ENCODE results near the gene DDX39A.

DNA sequence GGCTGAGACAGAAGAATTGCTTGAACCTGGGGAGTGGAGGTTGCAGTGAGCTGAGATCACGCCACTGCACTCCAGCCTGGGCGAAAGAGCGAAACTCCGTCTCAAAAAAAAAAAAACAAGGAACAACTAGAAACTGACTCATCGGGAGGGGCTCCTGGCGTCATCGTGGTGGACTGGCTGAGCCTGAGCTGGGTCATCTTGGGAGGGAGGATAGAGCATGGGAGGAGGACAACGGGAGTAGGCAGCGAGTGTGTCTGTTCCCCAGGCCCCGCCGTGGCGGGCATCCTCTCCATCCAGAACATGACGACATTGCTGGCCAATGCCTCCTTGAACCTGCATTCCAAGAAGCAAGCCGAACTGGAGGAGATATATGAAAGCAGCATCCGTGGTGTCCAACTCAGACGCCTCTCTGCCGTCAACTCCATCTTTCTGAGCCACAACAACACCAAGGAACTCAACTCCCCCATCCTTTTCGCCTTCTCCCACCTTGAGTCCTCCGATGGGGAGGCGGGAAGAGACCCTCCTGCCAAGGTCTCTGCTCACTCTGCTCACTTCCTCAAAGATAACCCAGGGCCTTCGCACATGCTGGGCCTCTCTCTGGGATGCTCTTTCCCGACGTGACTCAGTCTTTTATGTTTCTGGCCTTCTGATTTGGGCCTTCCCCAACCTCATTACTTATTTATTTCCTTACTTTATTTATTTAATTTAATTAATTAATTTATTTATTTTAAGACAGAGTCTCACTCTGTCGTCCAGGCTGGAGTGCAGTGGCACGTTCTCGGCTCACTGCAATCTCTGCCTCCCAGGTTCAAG is 16.6 kb downstream of the DDX39A start:
- TF ChIP-seq POLR2A (IDR thresholded peaks at IDR 0.05; ENCODE audit: low read length): no peak
- no peak for TF ChIP-seq GATA1 (IDR thresholded peaks at IDR 0.05; ENCODE audit: low read depth, low read length)

Measured in erythroblast (primary cell).